ENCODE results near the gene TPCN2. TPM values are rescaled to one million over a fixed set of nuclear protein-coding genes. Genes with fewer than 3 reads are reported as not detected.

Gene TPCN2
- polyA plus RNA-seq, 4 donors, result 12.9 to 20.8 (median 17.1) TPM

- DNase-seq (ENCODE audit: low read depth in 4 of 4, low spot score in 2 of 4), result no peak
Measured at GRCh38 chr11:69009441-69010211, 39.1 kb upstream of the TPCN2 start.

GRCh38 chr11:69010361-69010891 lies 38.3 kb upstream of the TPCN2 start:
- DNase-seq (ENCODE audit: low read depth in 4 of 4, low spot score in 2 of 4), result no peak

GRCh38 chr11:69010964-69011623 lies 37.6 kb upstream of the TPCN2 start:
- peak in 1 of 4 donors; percentile 71 for DNase-seq (ENCODE audit: low read depth in 4 of 4, low spot score in 2 of 4)

GRCh38 chr11:69011624-69012091 lies 37.1 kb upstream of the TPCN2 start:
- no peak for DNase-seq (ENCODE audit: low read depth in 4 of 4, low spot score in 2 of 4)

- DNase-seq (ENCODE audit: low read depth in 4 of 4, low spot score in 2 of 4), result no peak
Measured at GRCh38 chr11:69012092-69013008, 36.4 kb upstream of the TPCN2 start.

GRCh38 chr11:69013009-69013951 lies 35.5 kb upstream of the TPCN2 start, which contains the start of gene MRGPRF:
Gene MRGPRF, minus strand, starts transcription at chr11:69013246. Its CDS starts 3,345 bp downstream, at chr11:69009901.
- no peak for DNase-seq (ENCODE audit: low read depth in 4 of 4, low spot score in 2 of 4)

- peak in 1 of 4 donors; percentile 62 for DNase-seq (ENCODE audit: low read depth in 4 of 4, low spot score in 2 of 4)
Measured at GRCh38 chr11:69014084-69014851, 34.5 kb upstream of the TPCN2 start.

GRCh38 chr11:69014898-69015549 lies 33.7 kb upstream of the TPCN2 start:
- DNase-seq (ENCODE audit: low read depth in 4 of 4, low spot score in 2 of 4), result no peak

GRCh38 chr11:69017951-69018350 lies 30.8 kb upstream of the TPCN2 start:
- no peak for DNase-seq (ENCODE audit: low read depth in 4 of 4, low spot score in 2 of 4)

- DNase-seq (ENCODE audit: low read depth in 4 of 4, low spot score in 2 of 4), result no peak
Measured at GRCh38 chr11:69018924-69019323, 29.8 kb upstream of the TPCN2 start.

GRCh38 chr11:69022260-69022659 lies 26.5 kb upstream of the TPCN2 start:
- no peak for DNase-seq (ENCODE audit: low read depth in 4 of 4, low spot score in 2 of 4)

- no peak for DNase-seq (ENCODE audit: low read depth in 4 of 4, low spot score in 2 of 4)
Measured at GRCh38 chr11:69024509-69024908, 24.2 kb upstream of the TPCN2 start.

- DNase-seq (ENCODE audit: low read depth in 4 of 4, low spot score in 2 of 4), result no peak
Measured at GRCh38 chr11:69027704-69028372, 20.9 kb upstream of the TPCN2 start.

GRCh38 chr11:69030301-69030700 lies 18.4 kb upstream of the TPCN2 start:
- no peak for DNase-seq (ENCODE audit: low read depth in 4 of 4, low spot score in 2 of 4)

- no peak for DNase-seq (ENCODE audit: low read depth in 4 of 4, low spot score in 2 of 4)
Measured at GRCh38 chr11:69032833-69033232, 15.9 kb upstream of the TPCN2 start.

GRCh38 chr11:69033431-69033830 lies 15.3 kb upstream of the TPCN2 start:
- no peak for DNase-seq (ENCODE audit: low read depth in 4 of 4, low spot score in 2 of 4)

- no peak for DNase-seq (ENCODE audit: low read depth in 4 of 4, low spot score in 2 of 4)
Measured at GRCh38 chr11:69034123-69034867, 14.4 kb upstream of the TPCN2 start.

Measured in left renal cortex interstitium (tissue), 4 donors.